PC-3 (cell line): ENCODE measurements around the gene PARD6B. TPM values are rescaled to one million over a fixed set of nuclear protein-coding genes. Genes with fewer than 3 reads are reported as not detected.

Experiments used
- ATAC-seq: fragments of 200-7000 bp; cut with Tn5 transposase; 2 replicates; pipeline ENCODE4 v1.9.1; 2020; ENCODE audit warnings: mild to moderate bottlenecking, moderate library complexity
- BruUV-seq: library from RNA; stranded (reverse); fragments of 400-500 nt; replicated peaks from 2 replicates; lab custom pipeline; 2021; lab: Mats Ljungman, UMichigan
- CTCF ChIA-PET: fragments of 300-600 bp; sonication (Branson Sonifier 250); formaldehyde crosslinking; loops from one replicate; lab custom pipeline; 2022; ENCODE audit warnings: antibody characterized with exemption; lab: Charles Lee
- POLR2A ChIA-PET: fragments of 300-600 bp; sonication (Branson Sonifier 250); formaldehyde crosslinking; loops from one replicate; lab custom pipeline; 2022; ENCODE audit warnings: antibody characterized with exemption; ENCODE audit not compliant: unreplicated experiment; lab: Charles Lee
- DNase-seq: peaks from one replicate; pipeline ENCODE4 v3.0.0-alpha.2; 2015
- H2AFZ ChIP-seq: fragments of 300-600 bp; sonication (generic); 2 replicates; pipeline ENCODE4 v1.6.0; 2016; ENCODE audit warnings: antibody characterized with exemption, low read length
- H3F3A ChIP-seq: fragments of 300-600 bp; sonication (generic); one replicate; pipeline ENCODE4 v1.6.0; 2017; ENCODE audit warnings: antibody characterized with exemption, low read length, control low read depth, mild to moderate bottlenecking; ENCODE audit not compliant: unreplicated experiment
- H3K27ac ChIP-seq: fragments of 300-600 bp; sonication (generic); 2 replicates; pipeline ENCODE4 v1.5.1; 2016; ENCODE audit warnings: mild to moderate bottlenecking, low read length
- H3K27me3 ChIP-seq: fragments of 300-600 bp; sonication (generic); 2 replicates; pipeline ENCODE4 v1.6.1; 2016; ENCODE audit warnings: low read length, mixed read lengths
- H3K36me3 ChIP-seq: fragments of 300-600 bp; sonication (generic); 2 replicates; pipeline ENCODE4 v1.6.1; 2016; ENCODE audit warnings: low read depth, mixed run types, low read length, mixed read lengths
- H3K4me1 ChIP-seq: fragments of 300-600 bp; sonication (generic); 2 replicates; pipeline ENCODE4 v1.5.1; 2016; ENCODE audit warnings: low read length; ENCODE audit not compliant: insufficient read depth
- H3K4me2 ChIP-seq: fragments of 300-600 bp; sonication (generic); 2 replicates; pipeline ENCODE4 v1.6.0; 2016; ENCODE audit warnings: low read length
- H3K4me3 ChIP-seq: fragments of 300-600 bp; sonication (generic); 2 replicates; pipeline ENCODE4 v1.5.1; 2016; ENCODE audit warnings: mild to moderate bottlenecking, low read length, mixed read lengths
- H3K79me2 ChIP-seq: fragments of 300-600 bp; sonication (generic); 2 replicates; pipeline ENCODE4 v1.6.1; 2017; ENCODE audit warnings: low read length, mixed read lengths
- H3K9ac ChIP-seq: fragments of 300-600 bp; sonication (generic); 2 replicates; pipeline ENCODE4 v1.6.0; 2016; ENCODE audit warnings: mild to moderate bottlenecking, low read length
- H3K9me2 ChIP-seq: fragments of 300-600 bp; sonication (generic); replicated peaks from 2 replicates; pipeline ENCODE4 v1.6.1; 2016; ENCODE audit warnings: mixed run types, low read length, mixed read lengths
- H3K9me3 ChIP-seq: fragments of 300-600 bp; sonication (generic); 2 replicates; pipeline ENCODE4 v1.6.1; 2016; ENCODE audit warnings: low read length, mixed read lengths
- H4K20me1 ChIP-seq: fragments of 300-600 bp; sonication (generic); 2 replicates; pipeline ENCODE4 v1.6.1; 2016; ENCODE audit warnings: low read length, mixed read lengths
- EZH2 ChIP-seq: fragments of 300-600 bp; sonication (generic); IDR thresholded peaks from one replicate; pipeline ENCODE4 v1.6.1; 2017; ENCODE audit warnings: antibody characterized with exemption, mild to moderate bottlenecking, low read length; ENCODE audit not compliant: unreplicated experiment
- EZH2phosphoT487 ChIP-seq: fragments of 300-600 bp; sonication (generic); IDR thresholded peaks from 2 replicates; pipeline ENCODE4 v1.6.1; 2018; ENCODE audit warnings: mild to moderate bottlenecking, antibody characterized with exemption, low read length, borderline replicate concordance
- intact Hi-C: fragments of 100-400 bp; cut with micrococcal nuclease; formaldehyde crosslinking; loops from 2 replicates; pipeline ENCODE4 v1.9.0; 2023
- total RNA-seq: library from RNA; depleted of rRNA; stranded (reverse); fragments of >200 nt; gene quantifications from 2 replicates; pipeline ENCODE4 v1.2.3, GENCODE V29; 2014
- TF ChIP-seq, protein P1 (sequence below): fragments of 300-600 bp; sonication (generic); conservative IDR thresholded peaks from 2 replicates; pipeline ENCODE4 v1.5.1; 2017; ENCODE audit warnings: antibody characterized with exemption, low read depth, mild to moderate bottlenecking, low read length

Gene PARD6B
- total RNA-seq, 1 experiment from 2014 or later: 4.3 TPM

DNA sequence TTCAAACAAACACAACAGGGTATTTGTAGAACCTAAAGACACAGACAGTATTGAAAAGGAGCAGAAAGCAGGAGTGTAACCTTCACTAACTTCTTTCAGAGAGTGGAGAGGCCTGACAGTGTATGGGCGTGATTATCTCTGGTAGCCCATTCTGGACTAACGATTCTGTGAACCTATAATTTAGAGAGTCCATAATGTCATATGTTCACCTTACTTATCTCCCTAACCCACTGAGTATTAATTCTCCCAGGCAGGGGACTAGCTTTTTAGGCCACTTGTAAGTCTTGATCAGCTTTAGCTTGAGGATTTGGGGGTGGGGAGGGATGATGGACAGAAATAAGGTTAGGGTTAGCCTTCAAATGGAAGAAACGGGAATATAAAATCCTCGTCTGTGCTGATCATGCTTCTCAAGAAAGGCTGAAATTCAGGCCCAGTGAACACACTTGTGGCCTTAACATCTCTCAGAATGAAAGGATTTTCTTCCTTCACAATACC lies 2.8 kb upstream of the PARD6B start:
- peaks cover 53% of the 10 kb centered on the region for H3K4me1 ChIP-seq
- ATAC-seq (no peak), DNase-seq (no peak)
- H3K4me2 ChIP-seq: peak overlapping the region; percentile 97
- 0 out of 2 replicates have a peak overlapping the region, but pooled peaks have one; percentile 33 for H3K27ac ChIP-seq
- TF ChIP-seq EZH2phosphoT487 (no peak), EZH2 (no peak)
- TF ChIP-seq, protein P1, sequence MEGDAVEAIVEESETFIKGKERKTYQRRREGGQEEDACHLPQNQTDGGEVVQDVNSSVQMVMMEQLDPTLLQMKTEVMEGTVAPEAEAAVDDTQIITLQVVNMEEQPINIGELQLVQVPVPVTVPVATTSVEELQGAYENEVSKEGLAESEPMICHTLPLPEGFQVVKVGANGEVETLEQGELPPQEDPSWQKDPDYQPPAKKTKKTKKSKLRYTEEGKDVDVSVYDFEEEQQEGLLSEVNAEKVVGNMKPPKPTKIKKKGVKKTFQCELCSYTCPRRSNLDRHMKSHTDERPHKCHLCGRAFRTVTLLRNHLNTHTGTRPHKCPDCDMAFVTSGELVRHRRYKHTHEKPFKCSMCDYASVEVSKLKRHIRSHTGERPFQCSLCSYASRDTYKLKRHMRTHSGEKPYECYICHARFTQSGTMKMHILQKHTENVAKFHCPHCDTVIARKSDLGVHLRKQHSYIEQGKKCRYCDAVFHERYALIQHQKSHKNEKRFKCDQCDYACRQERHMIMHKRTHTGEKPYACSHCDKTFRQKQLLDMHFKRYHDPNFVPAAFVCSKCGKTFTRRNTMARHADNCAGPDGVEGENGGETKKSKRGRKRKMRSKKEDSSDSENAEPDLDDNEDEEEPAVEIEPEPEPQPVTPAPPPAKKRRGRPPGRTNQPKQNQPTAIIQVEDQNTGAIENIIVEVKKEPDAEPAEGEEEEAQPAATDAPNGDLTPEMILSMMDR: no peak
- no peaks in the 10 kb centered on the region for H3K36me3 ChIP-seq
- POLR2A ChIA-PET: no interaction called here
- H2AFZ ChIP-seq: peak overlapping the region; percentile 32; the same call in 1 of the 2 replicates
- peaks cover 4% of the 10 kb centered on the region; the same call in 1 of the 2 replicates for H4K20me1 ChIP-seq
- H3K27me3 ChIP-seq: no peaks in the 10 kb centered on the region
- no peak overlapping the region for H3K9ac ChIP-seq
- H3K9me2 ChIP-seq: no peaks in the 10 kb centered on the region
- CTCF ChIA-PET: interaction anchor here (0.7 to 0.8 kb wide), 2 partner anchors 15 to 16 kb away, joined by 3 to 11 read pairs; no protein-coding TSS in a partner anchor
- no TSS peak for BruUV-seq
- no peaks in the 10 kb centered on the region for H3K9me3 ChIP-seq
- peaks cover 22% of the 10 kb centered on the region for H3K79me2 ChIP-seq
- no peak overlapping the region for H3K4me3 ChIP-seq
- intact Hi-C loops: no loop called here
- H3F3A ChIP-seq: no peaks in the 10 kb centered on the region

- peak; percentile 60 for DNase-seq
- no peaks in the 10 kb centered on the region for H3K9me2 ChIP-seq
- H4K20me1 ChIP-seq: peaks cover 4% of the 10 kb centered on the region; the same call in 1 of the 2 replicates
- H3K9me3 ChIP-seq: no peaks in the 10 kb centered on the region
- H2AFZ ChIP-seq: peak overlapping the region; percentile 32
- peaks cover 29% of the 10 kb centered on the region for H3K79me2 ChIP-seq
- peak overlapping the region; percentile 97 for H3K4me2 ChIP-seq
- H3K4me3 ChIP-seq: no peak overlapping the region
- ChIA-PET POLR2A (no interaction called here), CTCF (no interaction called here)
- peaks cover 58% of the 10 kb centered on the region for H3K4me1 ChIP-seq
- peak overlapping the region; percentile 33; the same call in 1 of the 2 replicates for H3K27ac ChIP-seq
- TF ChIP-seq EZH2 (no peak), EZH2phosphoT487 (no peak)
- TF ChIP-seq, protein P1: no peak
- no TSS peak for BruUV-seq
- intact Hi-C loops: no loop called here
- H3K36me3 ChIP-seq: no peaks in the 10 kb centered on the region
- ATAC-seq: no peak
- no peaks in the 10 kb centered on the region for H3F3A ChIP-seq
- H3K27me3 ChIP-seq: no peaks in the 10 kb centered on the region
- no peak overlapping the region for H3K9ac ChIP-seq
These were observed 2.2 kb upstream of the PARD6B start for GRCh38 chr20:50728981-50729874.
